ENCODE results near the gene UROS. TPM values are rescaled to one million over a fixed set of nuclear protein-coding genes. Genes with fewer than 3 reads are reported as not detected.

The UROS gene
- polyA plus RNA-seq, 2 of the 4 experiments (the other 2 are of a cell fraction): 52.9 to 71.1 TPM

DNA sequence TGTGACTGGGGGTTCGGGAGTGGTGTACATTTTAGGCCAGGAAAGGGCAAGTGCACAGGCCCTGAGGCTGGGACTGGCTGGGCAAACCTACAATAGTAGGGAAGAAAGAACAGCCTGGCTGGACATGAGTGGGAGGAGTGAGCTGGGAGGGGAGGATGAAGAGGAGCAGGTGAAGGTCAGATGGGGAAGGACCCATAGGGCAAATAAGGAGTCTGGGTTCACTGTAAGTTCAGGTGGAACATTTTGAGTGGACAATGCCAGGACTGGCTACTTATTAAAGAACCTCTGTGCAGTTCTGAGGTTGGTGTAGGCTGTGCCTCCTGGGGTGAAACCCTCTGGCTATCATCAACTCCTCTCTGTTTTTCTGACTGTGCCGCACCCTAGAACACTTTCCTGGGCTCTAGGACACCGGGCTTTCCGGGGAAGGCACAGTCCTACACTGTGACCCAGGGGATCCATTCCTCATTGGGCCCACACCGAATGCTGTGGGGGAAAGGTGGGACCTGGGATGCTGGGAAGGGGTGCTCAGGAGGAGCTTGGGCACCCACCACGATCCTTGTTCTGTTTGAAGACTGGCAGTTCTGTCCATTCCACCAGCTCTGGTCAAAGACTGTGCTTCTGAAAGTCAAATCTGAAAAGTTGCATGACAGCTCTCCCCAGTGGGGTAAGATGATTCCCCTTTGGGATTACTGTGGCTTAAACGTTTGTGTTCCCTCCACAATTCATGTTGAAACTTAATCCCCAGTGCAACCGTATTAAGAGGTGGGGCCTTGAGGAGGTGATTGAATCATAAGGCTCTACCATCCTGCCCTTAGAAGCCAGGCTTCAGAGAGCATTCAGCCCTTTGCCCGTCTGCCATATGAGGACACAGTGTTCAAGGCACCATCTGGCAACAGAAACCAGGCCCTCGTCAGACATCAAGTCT, 43.4 kb downstream of the UROS start:
- no peak for ATAC-seq
- WGBS (ENCODE audit: missing lambda C conversion rate): 51% methylated on average over 10 of the region's 10 CpGs
- Histone ChIP-seq H3K4me1 (no peaks in the 10 kb centered on the region), H3K9me3 (no peaks in the 10 kb centered on the region), H3K4me2 (no peak overlapping the region), H3K4me3 (no peak overlapping the region), H3K27ac (no peak overlapping the region)
- CTCF ChIA-PET: interaction anchor here (1.1 kb wide), 1 partner anchor 9 kb away, joined by 3 read pairs; no protein-coding TSS in a partner anchor
- DNase-seq (ENCODE audit: low read depth in 1 of 2, low spot score in 1 of 2): no peak
- TF ChIP-seq RFX5 (IDR thresholded peaks at IDR 0.05) (no peak), KDM1A (IDR thresholded peaks at IDR 0.05; ENCODE audit: low read depth) (no peak), HOXB5 (CRISPR knock-in tag; IDR thresholded peaks at IDR 0.05) (no peak), HEYL (CRISPR knock-in tag; IDR thresholded peaks at IDR 0.05) (no peak), RCOR1 (IDR thresholded peaks at IDR 0.05; ENCODE audit: low read depth, low read length) (no peak), FOXS1 (CRISPR knock-in tag; IDR thresholded peaks at IDR 0.05) (no peak), ZSCAN20 (CRISPR knock-in tag; IDR thresholded peaks at IDR 0.05) (no peak), KDM5A (IDR thresholded peaks at IDR 0.05) (no peak), NR3C1 (IDR thresholded peaks at IDR 0.05) (no peak), BHLHE40 (IDR thresholded peaks at IDR 0.05; ENCODE audit: low read depth, low read length) (no peak), EP300 (IDR thresholded peaks at IDR 0.05) (no peak), CEBPB (IDR thresholded peaks at IDR 0.05) (no peak), NPAS2 (CRISPR knock-in tag; IDR thresholded peaks at IDR 0.05; ENCODE audit: borderline replicate concordance) (no peak), CBX2 (IDR thresholded peaks at IDR 0.05; ENCODE audit: borderline replicate concordance, low read depth) (no peak), MAFK (IDR thresholded peaks at IDR 0.05; ENCODE audit: partially characterized antibody) (no peak), RARB (CRISPR knock-in tag; IDR thresholded peaks at IDR 0.05) (no peak), SMC3 (IDR thresholded peaks at IDR 0.05) (no peak)
- TF ChIP-seq, protein P1, sequence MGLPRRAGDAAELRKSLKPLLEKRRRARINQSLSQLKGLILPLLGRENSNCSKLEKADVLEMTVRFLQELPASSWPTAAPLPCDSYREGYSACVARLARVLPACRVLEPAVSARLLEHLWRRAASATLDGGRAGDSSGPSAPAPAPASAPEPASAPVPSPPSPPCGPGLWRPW (IDR thresholded peaks at IDR 0.05): no peak
- TF ChIP-seq, protein P2, sequence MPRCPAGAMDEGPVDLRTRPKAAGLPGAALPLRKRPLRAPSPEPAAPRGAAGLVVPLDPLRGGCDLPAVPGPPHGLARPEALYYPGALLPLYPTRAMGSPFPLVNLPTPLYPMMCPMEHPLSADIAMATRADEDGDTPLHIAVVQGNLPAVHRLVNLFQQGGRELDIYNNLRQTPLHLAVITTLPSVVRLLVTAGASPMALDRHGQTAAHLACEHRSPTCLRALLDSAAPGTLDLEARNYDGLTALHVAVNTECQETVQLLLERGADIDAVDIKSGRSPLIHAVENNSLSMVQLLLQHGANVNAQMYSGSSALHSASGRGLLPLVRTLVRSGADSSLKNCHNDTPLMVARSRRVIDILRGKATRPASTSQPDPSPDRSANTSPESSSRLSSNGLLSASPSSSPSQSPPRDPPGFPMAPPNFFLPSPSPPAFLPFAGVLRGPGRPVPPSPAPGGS (IDR thresholded peaks at IDR 0.05): no peak
- FAIRE-seq: no peak
- POLR2A ChIA-PET: no interaction called here

DNA sequence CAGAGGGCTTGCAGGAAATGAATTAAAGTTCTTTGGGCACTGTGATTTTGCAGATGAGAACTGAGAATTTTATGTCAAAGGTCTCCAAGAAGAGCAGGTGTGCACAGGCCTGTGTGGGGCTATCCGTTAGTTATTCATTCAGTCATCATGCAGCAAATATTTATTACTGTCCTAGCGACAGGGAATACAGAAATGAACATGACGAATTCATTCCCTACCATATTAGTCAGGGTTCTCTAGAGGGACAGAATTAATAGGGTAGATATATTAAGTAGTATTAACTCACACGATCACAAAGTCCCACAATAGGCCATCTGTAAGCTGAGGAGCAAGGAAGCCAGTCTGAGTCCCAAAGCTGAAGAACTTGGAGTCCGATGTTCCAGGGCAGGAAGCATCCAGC, 44.5 kb downstream of the UROS start:
- FAIRE-seq (no peak), DNase-seq (ENCODE audit: low read depth in 1 of 2, low spot score in 1 of 2) (no peak), ATAC-seq (no peak)
- Histone ChIP-seq H3K4me3 (no peak overlapping the region), H3K27ac (no peak overlapping the region), H3K9me3 (no peaks in the 10 kb centered on the region), H3K4me2 (no peak overlapping the region), H3K4me1 (no peaks in the 10 kb centered on the region)
- ChIA-PET CTCF (no interaction called here), POLR2A (no interaction called here)
- 45% methylated on average over 5 of the region's 5 CpGs for WGBS (ENCODE audit: missing lambda C conversion rate)
- TF ChIP-seq TFCP2L1 (CRISPR knock-in tag; IDR thresholded peaks at IDR 0.05) (no peak), JUN (IDR thresholded peaks at IDR 0.05) (no peak), ZNF302 (CRISPR knock-in tag; IDR thresholded peaks at IDR 0.05) (no peak), PHF8 (IDR thresholded peaks at IDR 0.05; ENCODE audit: borderline replicate concordance, low read depth) (no peak), ZC3H11A (IDR thresholded peaks at IDR 0.05) (no peak), POLR2AphosphoS2 (conservative IDR thresholded peaks at IDR 0.05; ENCODE audit: low read length) (no peak), FOSB (CRISPR knock-in tag; IDR thresholded peaks at IDR 0.05) (no peak), NPAS2 (CRISPR knock-in tag; IDR thresholded peaks at IDR 0.05; ENCODE audit: borderline replicate concordance) (no peak), EHMT2 (IDR thresholded peaks at IDR 0.05; ENCODE audit: low read depth) (no peak), HOXA7 (CRISPR knock-in tag; IDR thresholded peaks at IDR 0.05) (no peak), TP53 (CRISPR knock-in tag; IDR thresholded peaks at IDR 0.05) (no peak), SMC3 (IDR thresholded peaks at IDR 0.05) (no peak), NFE2L2 (conservative IDR thresholded peaks at IDR 0.05; ENCODE audit: low read length) (no peak)
- TF ChIP-seq, protein P3, sequence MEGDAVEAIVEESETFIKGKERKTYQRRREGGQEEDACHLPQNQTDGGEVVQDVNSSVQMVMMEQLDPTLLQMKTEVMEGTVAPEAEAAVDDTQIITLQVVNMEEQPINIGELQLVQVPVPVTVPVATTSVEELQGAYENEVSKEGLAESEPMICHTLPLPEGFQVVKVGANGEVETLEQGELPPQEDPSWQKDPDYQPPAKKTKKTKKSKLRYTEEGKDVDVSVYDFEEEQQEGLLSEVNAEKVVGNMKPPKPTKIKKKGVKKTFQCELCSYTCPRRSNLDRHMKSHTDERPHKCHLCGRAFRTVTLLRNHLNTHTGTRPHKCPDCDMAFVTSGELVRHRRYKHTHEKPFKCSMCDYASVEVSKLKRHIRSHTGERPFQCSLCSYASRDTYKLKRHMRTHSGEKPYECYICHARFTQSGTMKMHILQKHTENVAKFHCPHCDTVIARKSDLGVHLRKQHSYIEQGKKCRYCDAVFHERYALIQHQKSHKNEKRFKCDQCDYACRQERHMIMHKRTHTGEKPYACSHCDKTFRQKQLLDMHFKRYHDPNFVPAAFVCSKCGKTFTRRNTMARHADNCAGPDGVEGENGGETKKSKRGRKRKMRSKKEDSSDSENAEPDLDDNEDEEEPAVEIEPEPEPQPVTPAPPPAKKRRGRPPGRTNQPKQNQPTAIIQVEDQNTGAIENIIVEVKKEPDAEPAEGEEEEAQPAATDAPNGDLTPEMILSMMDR (IDR thresholded peaks at IDR 0.05): no peak
- TF ChIP-seq, protein P4, sequence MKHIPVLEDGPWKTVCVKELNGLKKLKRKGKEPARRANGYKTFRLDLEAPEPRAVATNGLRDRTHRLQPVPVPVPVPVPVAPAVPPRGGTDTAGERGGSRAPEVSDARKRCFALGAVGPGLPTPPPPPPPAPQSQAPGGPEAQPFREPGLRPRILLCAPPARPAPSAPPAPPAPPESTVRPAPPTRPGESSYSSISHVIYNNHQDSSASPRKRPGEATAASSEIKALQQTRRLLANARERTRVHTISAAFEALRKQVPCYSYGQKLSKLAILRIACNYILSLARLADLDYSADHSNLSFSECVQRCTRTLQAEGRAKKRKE (CRISPR knock-in tag; IDR thresholded peaks at IDR 0.05; ENCODE audit: low read depth): no peak
- TF ChIP-seq, protein P5, sequence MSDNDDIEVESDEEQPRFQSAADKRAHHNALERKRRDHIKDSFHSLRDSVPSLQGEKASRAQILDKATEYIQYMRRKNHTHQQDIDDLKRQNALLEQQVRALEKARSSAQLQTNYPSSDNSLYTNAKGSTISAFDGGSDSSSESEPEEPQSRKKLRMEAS (IDR thresholded peaks at IDR 0.05): no peak
- TF ChIP-seq, protein P2 (IDR thresholded peaks at IDR 0.05): no peak
